Measurements from ENCODE around the gene WNT8B. TPM values are rescaled to one million over a fixed set of nuclear protein-coding genes. Genes with fewer than 3 reads are reported as not detected.

WNT8B gene
- total RNA-seq, 1 donor from 2014 or later = not detected

GRCh38 chr10:100528123-100528886 is 65.5 kb downstream of the WNT8B start:
- Histone ChIP-seq H3K27me3 (ENCODE audit: control insufficient read depth, insufficient read depth, low read length) (no peaks in the 10 kb centered on the region), H3K4me3 (ENCODE audit: low read depth, low read length) (peak overlapping the region; percentile 87), H3K36me3 (ENCODE audit: control insufficient read depth, insufficient read depth, low read length) (peaks cover 1% of the 10 kb centered on the region)
- TF ChIP-seq CTCF (IDR thresholded peaks at IDR 0.05; ENCODE audit: insufficient read depth, low read length, poor library complexity, severe bottlenecking) = no peak
- no peak for DNase-seq (ENCODE audit: low read depth)

- Histone ChIP-seq H3K4me3 (ENCODE audit: low read depth, low read length) (peak overlapping the region; percentile 87), H3K27me3 (ENCODE audit: control insufficient read depth, insufficient read depth, low read length) (no peaks in the 10 kb centered on the region), H3K36me3 (ENCODE audit: control insufficient read depth, insufficient read depth, low read length) (peaks cover 1% of the 10 kb centered on the region)
- TF ChIP-seq CTCF (IDR thresholded peaks at IDR 0.05; ENCODE audit: insufficient read depth, low read length, poor library complexity, severe bottlenecking) = no peak
- no peak for DNase-seq (ENCODE audit: low read depth)
Measured at GRCh38 chr10:100528921-100529474, 66.2 kb downstream of the WNT8B start.

GRCh38 chr10:100529475-100530298 is 66.9 kb downstream of the WNT8B start, which contains the start of gene NDUFB8:
Gene NDUFB8 (minus strand): TSS chr10:100529871. CDS start chr10:100529851, 20 bp downstream.
- peaks cover 1% of the 10 kb centered on the region for H3K36me3 ChIP-seq (ENCODE audit: control insufficient read depth, insufficient read depth, low read length)
- peak; percentile 44 for DNase-seq (ENCODE audit: low read depth)
- no peaks in the 10 kb centered on the region for H3K27me3 ChIP-seq (ENCODE audit: control insufficient read depth, insufficient read depth, low read length)
- no peak for TF ChIP-seq CTCF (IDR thresholded peaks at IDR 0.05; ENCODE audit: insufficient read depth, low read length, poor library complexity, severe bottlenecking)
- H3K4me3 ChIP-seq (ENCODE audit: low read depth, low read length) = peak within 1 kb of the TSS; percentile 87

GRCh38 chr10:100531761-100532160 is 69.0 kb downstream of the WNT8B start:
- Histone ChIP-seq H3K4me3 (ENCODE audit: low read depth, low read length) (no peak overlapping the region), H3K27me3 (ENCODE audit: control insufficient read depth, insufficient read depth, low read length) (no peaks in the 10 kb centered on the region), H3K36me3 (ENCODE audit: control insufficient read depth, insufficient read depth, low read length) (no peaks in the 10 kb centered on the region)
- TF ChIP-seq CTCF (IDR thresholded peaks at IDR 0.05; ENCODE audit: insufficient read depth, low read length, poor library complexity, severe bottlenecking) = no peak
- no peak for DNase-seq (ENCODE audit: low read depth)

Other genes with a start within 250 kb of the WNT8B start
- gene CHUK, start 233.4 kb upstream of the WNT8B start, total RNA-seq = 19.7 and 25.9 TPM in 2 replicates
- 28.0 and 33.9 TPM in 2 replicates for gene CWF19L1, start 195.4 kb upstream of the WNT8B start, total RNA-seq
- gene BLOC1S2, start 176.3 kb upstream of the WNT8B start, total RNA-seq = 81.7 and 92.8 TPM in 2 replicates
- gene PKD2L1, start 132.8 kb upstream of the WNT8B start, total RNA-seq = not detected in 2 replicates
- 273 and 288 TPM in 2 replicates for gene SCD, start 115.8 kb upstream of the WNT8B start, total RNA-seq
- 1.6 and 2.6 TPM in 2 replicates for gene SEC31B, start 56.9 kb downstream of the WNT8B start, total RNA-seq
- 148 and 183 TPM in 2 replicates for gene NDUFB8, start 66.9 kb downstream of the WNT8B start, total RNA-seq
- gene HIF1AN, start 72.9 kb downstream of the WNT8B start, total RNA-seq = 11.4 and 11.5 TPM in 2 replicates